GM10266 (cell line): ENCODE measurements around the gene NOP53.
"Not testable (repeated sequence)": the region's sequence is repeated elsewhere in the genome, so short reads cannot be mapped to it uniquely, and the experiment has no call there.

Experiments
- DNase-seq: peaks from one replicate; pipeline ENCODE4 v3.0.0; 2012; ENCODE audit errors: extremely low spot score
- CTCF ChIP-seq: IDR thresholded peaks from 2 replicates; pipeline ENCODE4 v1.5.1; 2012; ENCODE audit warnings: mild to moderate bottlenecking, low read depth; ENCODE audit not compliant: control insufficient read depth, insufficient read depth; ENCODE audit errors: missing control alignments

Gene NOP53

GRCh38 chr19:47778049-47778953 is 33.0 kb downstream of the NOP53 start, which contains the start of gene SELENOW:
TSS of gene SELENOW (plus strand) at chr19:47778703. CDS start at chr19:47778786, 83 bp downstream.
- TF ChIP-seq CTCF, result no peak
- DNase-seq, result peak; percentile 91

- TF ChIP-seq CTCF, result no peak
- no peak for DNase-seq
Measured at GRCh38 chr19:47778954-47779351, 33.6 kb downstream of the NOP53 start.

GRCh38 chr19:47779524-47780214 is 34.3 kb downstream of the NOP53 start:
- no peak for DNase-seq
- TF ChIP-seq CTCF, result no peak

GRCh38 chr19:47780215-47780551 is 34.8 kb downstream of the NOP53 start:
- TF ChIP-seq CTCF, result no peak
- no peak for DNase-seq

GRCh38 chr19:47781590-47782262 is 36.4 kb downstream of the NOP53 start:
- DNase-seq, result no peak
- TF ChIP-seq CTCF, result no peak

- no peak for DNase-seq
- no peak for TF ChIP-seq CTCF
Measured at GRCh38 chr19:47786566-47786965, 41.2 kb downstream of the NOP53 start.

- not testable (repeated sequence) for DNase-seq
Measured at GRCh38 chr19:47787307-47787706, 42.0 kb downstream of the NOP53 start.

- DNase-seq, result not testable (repeated sequence)
Measured at GRCh38 chr19:47789811-47790210, 44.5 kb downstream of the NOP53 start.
